Left ventricle myocardium inferior (tissue), 1 donor: ENCODE data around the gene KCP. TPM values are rescaled to one million over a fixed set of nuclear protein-coding genes. Genes with fewer than 3 reads are reported as not detected.

Experiments
- DNase-seq: peaks from one replicate; pipeline ENCODE4 v3.0.0-alpha.2; 2020
- H3K27ac ChIP-seq: fragments of 200-600 bp; replicated peaks from 2 replicates; pipeline ENCODE4 v1.8.0; 2021
- H3K27me3 ChIP-seq: fragments of 200-600 bp; 2 replicates; pipeline ENCODE4 v1.8.0; 2021; ENCODE audit warnings: low read depth
- H3K36me3 ChIP-seq: fragments of 200-600 bp; 2 replicates; pipeline ENCODE4 v1.8.0; 2021
- H3K4me1 ChIP-seq: fragments of 200-600 bp; 2 replicates; pipeline ENCODE4 v1.8.0; 2021
- H3K4me3 ChIP-seq: fragments of 200-600 bp; 2 replicates; pipeline ENCODE4 v1.8.0; 2021; ENCODE audit warnings: mild to moderate bottlenecking, moderate library complexity
- H3K9me3 ChIP-seq: fragments of 200-600 bp; replicated peaks from 2 replicates; pipeline ENCODE4 v1.8.0; 2021
- intact Hi-C: fragments of 100-400 bp; cut with micrococcal nuclease; formaldehyde crosslinking; loops from one replicate; pipeline ENCODE4 v1.11.0; 2022
- total RNA-seq: library from RNA; stranded (reverse); fragmentation: NEBNext Ultra II Directional; extraction: Animal tissue kit (Norgen Biotek cat#: 25700); gene quantifications from one replicate; pipeline ENCODE4 v1.2.1, GENCODE V29; 2021
- TF ChIP-seq, protein P1 (sequence below): fragments of 200-600 bp; IDR thresholded peaks from 2 replicates; pipeline ENCODE4 v1.8.0; 2021; ENCODE audit warnings: antibody characterized with exemption, mild to moderate bottlenecking, borderline replicate concordance
- donor health status: DM: no; HTN: yes; CAD: no; lungs with severe emphysema.

KCP gene
- total RNA-seq, 1 donor from 2014 or later, result 0.19 TPM

DNA sequence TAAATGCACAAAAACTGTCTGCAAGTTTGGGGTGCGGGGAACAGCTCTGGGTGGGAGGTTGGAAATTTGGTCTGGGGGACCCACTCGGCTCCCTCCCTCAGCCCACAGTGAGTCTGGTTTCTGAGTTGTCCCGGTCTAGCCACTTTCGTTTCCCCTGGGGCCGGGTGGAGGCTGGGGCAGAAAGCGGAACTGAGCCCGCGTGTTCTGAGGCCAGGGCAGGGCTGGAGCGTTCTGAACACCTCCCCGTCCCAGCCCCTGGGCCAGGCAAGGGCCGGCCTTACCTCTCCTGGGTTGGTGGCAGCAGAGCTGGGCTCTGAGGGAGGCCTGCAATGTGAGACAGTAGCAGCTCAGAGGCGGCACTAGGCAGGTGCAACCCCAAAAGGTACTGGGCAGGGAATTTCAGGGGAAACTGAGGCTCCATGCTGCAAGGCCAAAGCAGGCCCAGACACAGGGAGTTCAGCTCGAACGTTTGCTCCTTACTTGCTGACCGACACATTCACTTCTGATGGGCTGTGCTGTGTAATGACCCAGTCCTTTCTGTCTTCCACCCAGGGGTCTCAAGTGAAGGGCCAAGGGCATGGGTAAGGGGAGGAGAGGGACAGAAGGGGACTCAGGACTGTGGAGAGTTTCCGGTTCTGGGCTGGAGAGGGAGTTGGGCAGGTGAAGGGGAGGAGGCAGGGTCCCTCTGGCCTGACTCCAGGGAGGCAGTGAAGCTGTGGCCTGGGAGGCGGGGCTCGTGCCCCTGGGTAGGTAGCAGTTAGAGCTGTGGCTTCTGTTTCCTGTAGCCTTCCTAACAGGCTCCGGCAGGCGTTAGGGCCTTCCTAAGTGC is 30.2 kb upstream of the KCP start:
- H3K9me3 ChIP-seq, result no peaks in the 10 kb centered on the region
- peak; percentile 66 for DNase-seq
- intact Hi-C loops, result no loop called here
- TF ChIP-seq, protein P1, sequence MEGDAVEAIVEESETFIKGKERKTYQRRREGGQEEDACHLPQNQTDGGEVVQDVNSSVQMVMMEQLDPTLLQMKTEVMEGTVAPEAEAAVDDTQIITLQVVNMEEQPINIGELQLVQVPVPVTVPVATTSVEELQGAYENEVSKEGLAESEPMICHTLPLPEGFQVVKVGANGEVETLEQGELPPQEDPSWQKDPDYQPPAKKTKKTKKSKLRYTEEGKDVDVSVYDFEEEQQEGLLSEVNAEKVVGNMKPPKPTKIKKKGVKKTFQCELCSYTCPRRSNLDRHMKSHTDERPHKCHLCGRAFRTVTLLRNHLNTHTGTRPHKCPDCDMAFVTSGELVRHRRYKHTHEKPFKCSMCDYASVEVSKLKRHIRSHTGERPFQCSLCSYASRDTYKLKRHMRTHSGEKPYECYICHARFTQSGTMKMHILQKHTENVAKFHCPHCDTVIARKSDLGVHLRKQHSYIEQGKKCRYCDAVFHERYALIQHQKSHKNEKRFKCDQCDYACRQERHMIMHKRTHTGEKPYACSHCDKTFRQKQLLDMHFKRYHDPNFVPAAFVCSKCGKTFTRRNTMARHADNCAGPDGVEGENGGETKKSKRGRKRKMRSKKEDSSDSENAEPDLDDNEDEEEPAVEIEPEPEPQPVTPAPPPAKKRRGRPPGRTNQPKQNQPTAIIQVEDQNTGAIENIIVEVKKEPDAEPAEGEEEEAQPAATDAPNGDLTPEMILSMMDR, result no peak
- H3K4me1 ChIP-seq, result peaks cover 18% of the 10 kb centered on the region
- peak overlapping the region; percentile 50 for H3K27ac ChIP-seq
- H3K36me3 ChIP-seq, result no peaks in the 10 kb centered on the region
- peaks cover 83% of the 10 kb centered on the region for H3K27me3 ChIP-seq
- H3K4me3 ChIP-seq, result peak overlapping the region; percentile 30

DNA sequence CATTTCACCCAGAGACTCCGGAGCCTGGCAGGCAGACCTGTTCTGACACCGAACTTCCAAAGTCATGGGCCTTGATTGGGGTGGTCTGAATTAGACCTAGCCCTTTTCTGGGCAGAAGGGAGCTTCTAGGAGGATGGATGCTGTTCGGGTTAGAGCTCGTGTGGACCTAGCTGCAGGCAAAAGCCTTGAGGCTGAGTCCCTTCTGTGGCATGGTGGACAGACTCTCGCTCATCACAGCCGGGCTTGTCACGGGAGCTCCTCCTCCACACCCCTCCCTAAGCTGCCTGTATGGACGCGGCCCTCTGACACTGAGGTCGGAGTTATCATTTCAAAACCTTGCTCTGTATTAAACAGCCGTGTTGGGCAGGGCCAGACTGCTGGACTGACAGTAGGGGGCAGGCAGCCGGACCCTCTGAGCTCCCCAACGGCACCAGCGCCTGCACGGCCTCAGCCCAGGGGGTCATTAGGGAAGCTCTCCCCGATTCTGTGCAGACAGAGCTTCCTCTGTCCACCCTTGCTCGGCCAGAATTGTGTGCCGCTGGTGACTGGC is 29.4 kb upstream of the KCP start:
- DNase-seq, result no peak
- Histone ChIP-seq H3K4me1 (peaks cover 18% of the 10 kb centered on the region), H3K27me3 (peaks cover 86% of the 10 kb centered on the region), H3K36me3 (no peaks in the 10 kb centered on the region), H3K4me3 (peak overlapping the region; percentile 30), H3K27ac (peak overlapping the region; percentile 50), H3K9me3 (no peaks in the 10 kb centered on the region)
- intact Hi-C loops, result no loop called here
- TF ChIP-seq, protein P1, result no peak

GRCh38 chr7:128939075-128939860 is 28.8 kb upstream of the KCP start:
- Histone ChIP-seq H3K27me3 (peaks cover 92% of the 10 kb centered on the region), H3K36me3 (no peaks in the 10 kb centered on the region), H3K4me1 (peaks cover 18% of the 10 kb centered on the region), H3K9me3 (no peaks in the 10 kb centered on the region), H3K27ac (peak overlapping the region; percentile 60), H3K4me3 (peak overlapping the region; percentile 67)
- TF ChIP-seq, protein P1, result no peak
- intact Hi-C loops, result no loop called here
- DNase-seq, result no peak

DNA sequence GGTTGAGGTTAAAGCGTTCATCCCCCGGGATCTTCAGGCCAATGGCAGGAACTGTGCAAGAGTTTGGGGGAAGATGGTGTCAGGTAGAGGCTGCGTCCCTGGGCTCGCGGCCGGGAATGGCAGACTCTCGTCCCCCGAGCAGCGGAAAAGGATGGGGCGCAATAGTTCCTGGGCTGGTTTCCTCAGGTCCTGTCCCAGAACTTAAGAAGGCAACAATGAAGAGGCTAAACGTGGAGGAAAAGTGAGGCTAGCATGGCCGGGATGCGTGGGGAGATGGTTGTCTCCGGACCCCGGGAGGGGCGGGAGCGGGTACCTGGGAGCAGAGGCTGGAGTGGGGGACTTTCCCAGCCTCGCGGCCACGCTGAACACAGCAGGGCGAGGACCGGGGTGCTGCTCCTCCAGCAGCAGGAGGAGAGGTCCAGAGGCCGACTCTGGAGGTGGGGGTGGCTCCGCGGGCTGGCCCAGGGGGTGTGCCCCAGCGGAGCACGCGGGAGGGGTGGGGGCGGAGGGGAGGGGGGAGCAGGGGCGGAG is 28.1 kb upstream of the KCP start:
- no peaks in the 10 kb centered on the region for H3K9me3 ChIP-seq
- H3K4me1 ChIP-seq, result peaks cover 18% of the 10 kb centered on the region
- TF ChIP-seq, protein P1, result no peak
- no peaks in the 10 kb centered on the region for H3K36me3 ChIP-seq
- H3K27me3 ChIP-seq, result peaks cover 96% of the 10 kb centered on the region
- H3K27ac ChIP-seq, result peak overlapping the region; percentile 60
- intact Hi-C loops, result no loop called here
- H3K4me3 ChIP-seq, result peak overlapping the region; percentile 67
- no peak for DNase-seq

GRCh38 chr7:128937647-128938543 is 27.4 kb upstream of the KCP start, which contains the start of gene IRF5:
TSS of gene IRF5 (plus strand) at chr7:128937927. CDS start at chr7:128942082, 4,155 bp downstream.
- TF ChIP-seq, protein P1, result no peak
- peak; percentile 56 for DNase-seq
- intact Hi-C loops, result no loop called here
- Histone ChIP-seq H3K4me3 (peak within 1 kb of the TSS; percentile 67), H3K4me1 (peaks cover 18% of the 10 kb centered on the region), H3K9me3 (no peaks in the 10 kb centered on the region), H3K27me3 (peaks cover 97% of the 10 kb centered on the region), H3K27ac (peak within 1 kb of the TSS; percentile 60), H3K36me3 (no peaks in the 10 kb centered on the region)
